Right atrium auricular region (tissue), 2 donors: ENCODE measurements around the gene ZFAND3. TPM values are rescaled to one million over a fixed set of nuclear protein-coding genes. Genes with fewer than 3 reads are reported as not detected.

Experiments used
- DNase-seq: peaks from one replicate; pipeline ENCODE4 v3.0.0-alpha.2; 2019; ENCODE audit warnings: low spot score
- H3K27ac ChIP-seq, 2 donors: fragments of 200-600 bp; sonication (generic); 1 replicate in 1 of 2; 2 replicates in 1 of 2; pipeline ENCODE4 v1.5.1; 2016 to 2019
- H3K27me3 ChIP-seq, 2 donors: fragments of 200-600 bp; sonication (generic); one replicate each; pipeline versions ENCODE4 v1.5.1 to v1.6.0; 2017 to 2019
- H3K36me3 ChIP-seq: fragments of 200-600 bp; sonication (generic); one replicate; pipeline ENCODE4 v1.5.1; 2016
- H3K4me1 ChIP-seq, 2 donors: fragments of 200-600 bp; sonication (generic); one replicate each; pipeline versions ENCODE4 v1.5.1 to v1.6.0; 2017 to 2019
- H3K4me3 ChIP-seq, 2 donors: fragments of 200-600 bp; sonication (generic); 1 replicate in 1 of 2; 2 replicates in 1 of 2; pipeline ENCODE4 v1.5.1; 2017 to 2019; ENCODE audit warnings: mild to moderate bottlenecking in 1 of 2, moderate library complexity in 1 of 2
- H3K9me3 ChIP-seq, 2 donors: fragments of 200-600 bp; sonication (generic); one replicate each; pipeline ENCODE4 v1.5.1; 2019
- CTCF ChIP-seq, 2 donors: fragments of 200-600 bp; sonication (generic); IDR thresholded peaks; one replicate each; pipeline ENCODE4 v1.5.1; 2019; ENCODE audit warnings: antibody characterized with exemption in 2 of 2
- total RNA-seq, 2 donors: library from RNA; depleted of rRNA; stranded (reverse); fragments of >200 nt; gene quantifications; one replicate each; pipeline ENCODE4 v1.1.0, GENCODE V29; 2016

The ZFAND3 gene
- total RNA-seq, 2 donors from 2014 or later = 36.7 to 40.0 TPM

- H3K27me3 ChIP-seq = no peaks in the 10 kb centered on the region
- no peak for TF ChIP-seq CTCF (IDR thresholded peaks at IDR 0.05)
- no peak overlapping the region for H3K4me3 ChIP-seq
- H3K9me3 ChIP-seq = no peaks in the 10 kb centered on the region
- H3K4me1 ChIP-seq = no peaks in the 10 kb centered on the region
- no peak overlapping the region for H3K27ac ChIP-seq
- DNase-seq = no peak
- H3K36me3 ChIP-seq = no peaks in the 10 kb centered on the region
Measured at GRCh38 chr6:38160831-38161230, 341.3 kb downstream of the ZFAND3 start.

GRCh38 chr6:38161331-38161730, 341.8 kb downstream of the ZFAND3 start:
- H3K9me3 ChIP-seq = no peaks in the 10 kb centered on the region
- H3K36me3 ChIP-seq = no peaks in the 10 kb centered on the region
- H3K4me1 ChIP-seq = no peaks in the 10 kb centered on the region
- no peak overlapping the region for H3K4me3 ChIP-seq
- TF ChIP-seq CTCF (IDR thresholded peaks at IDR 0.05) = no peak
- no peak overlapping the region for H3K27ac ChIP-seq
- DNase-seq = no peak
- H3K27me3 ChIP-seq = no peaks in the 10 kb centered on the region

GRCh38 chr6:38161754-38162492, 342.4 kb downstream of the ZFAND3 start:
- Histone ChIP-seq H3K27ac (no peak overlapping the region), H3K4me1 (no peaks in the 10 kb centered on the region), H3K27me3 (no peaks in the 10 kb centered on the region), H3K36me3 (no peaks in the 10 kb centered on the region), H3K9me3 (no peaks in the 10 kb centered on the region), H3K4me3 (no peak overlapping the region)
- DNase-seq = no peak
- TF ChIP-seq CTCF (IDR thresholded peaks at IDR 0.05) = no peak

DNA sequence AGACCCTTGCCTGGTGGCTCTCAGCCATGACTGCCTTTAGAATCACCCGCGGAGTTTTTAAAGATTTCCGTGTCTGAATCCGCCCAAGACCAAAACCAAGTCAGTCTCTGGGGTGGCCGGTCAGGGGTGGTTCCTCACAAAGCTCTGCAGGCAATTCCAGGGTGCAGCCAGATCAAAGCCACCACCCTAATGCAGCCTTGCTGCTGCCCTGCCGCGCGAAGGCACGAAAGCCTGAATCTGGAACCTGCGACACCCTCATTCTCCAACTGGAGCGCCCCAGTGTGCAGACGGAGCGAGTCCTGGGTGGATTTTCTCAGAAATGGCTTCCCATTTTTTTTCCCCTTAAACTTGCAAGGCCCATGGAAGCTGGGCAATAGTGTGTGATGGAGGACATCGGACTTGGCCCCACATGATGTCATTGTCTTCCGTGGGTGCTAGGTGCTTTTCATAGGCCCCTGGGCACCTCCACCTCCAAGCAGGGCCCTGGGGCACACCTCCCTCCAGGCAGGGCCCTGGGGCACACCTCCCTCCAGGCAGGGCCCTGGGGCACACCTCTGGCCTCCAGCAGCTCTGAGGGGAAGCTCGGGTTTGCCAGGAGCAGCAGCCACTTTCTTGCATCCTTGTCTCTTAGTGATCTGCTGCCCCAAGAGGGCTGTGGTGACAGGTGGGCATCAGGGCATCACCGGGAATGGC, 343.1 kb downstream of the ZFAND3 start:
- TF ChIP-seq CTCF (IDR thresholded peaks at IDR 0.05) = no peak
- DNase-seq = no peak
- Histone ChIP-seq H3K27me3 (no peaks in the 10 kb centered on the region), H3K36me3 (no peaks in the 10 kb centered on the region), H3K9me3 (no peaks in the 10 kb centered on the region), H3K27ac (no peak overlapping the region), H3K4me3 (no peak overlapping the region), H3K4me1 (no peaks in the 10 kb centered on the region)

DNA sequence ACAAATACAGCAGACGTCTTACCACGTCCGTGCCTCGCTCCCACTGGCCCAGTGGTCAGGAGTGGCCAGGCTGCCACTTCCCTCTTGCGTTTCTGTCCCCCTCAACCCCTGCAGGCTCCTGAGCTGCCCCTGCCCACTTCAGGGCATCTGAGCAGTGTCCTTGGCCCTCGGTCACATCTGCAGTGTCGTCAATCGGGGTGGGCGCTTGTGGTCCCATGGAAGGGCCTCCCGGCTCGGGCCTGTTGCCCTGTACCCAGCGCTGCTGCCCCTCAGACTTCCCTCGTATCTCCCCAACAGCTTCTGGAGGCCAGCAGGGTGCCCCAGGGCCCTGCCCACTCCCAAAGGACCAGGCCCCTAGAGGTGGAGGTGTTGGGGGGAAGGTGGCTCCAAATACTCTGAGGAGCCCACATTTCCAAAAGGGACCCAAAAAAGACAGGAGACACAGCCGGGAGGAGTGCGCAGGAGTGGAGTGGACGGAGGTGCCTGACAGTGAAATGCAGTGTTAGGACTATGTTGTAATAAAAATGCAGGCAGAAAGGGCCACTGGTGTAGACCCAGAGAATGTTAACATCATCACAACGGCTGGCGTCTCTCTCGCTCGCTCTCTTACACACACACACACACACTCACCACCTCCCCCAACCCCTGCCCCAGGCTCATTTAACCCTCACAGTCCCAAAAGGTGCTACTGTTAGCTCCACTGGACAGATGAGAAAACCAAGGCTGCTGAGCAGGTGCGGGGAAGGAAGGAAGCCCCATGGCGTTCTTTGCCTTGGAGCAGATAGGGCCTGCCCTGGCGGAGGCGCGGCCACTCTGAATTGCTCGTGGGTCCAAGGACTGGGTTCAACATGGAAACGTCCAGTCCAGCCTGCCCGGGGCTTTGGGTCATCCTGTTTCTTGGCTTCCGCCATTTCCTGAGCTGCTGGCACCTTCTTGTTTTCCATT, 343.9 kb downstream of the ZFAND3 start:
- H3K27me3 ChIP-seq = no peaks in the 10 kb centered on the region
- no peak for DNase-seq
- H3K4me3 ChIP-seq = no peak overlapping the region
- H3K9me3 ChIP-seq = no peaks in the 10 kb centered on the region
- H3K27ac ChIP-seq = no peak overlapping the region
- no peak for TF ChIP-seq CTCF (IDR thresholded peaks at IDR 0.05)
- H3K4me1 ChIP-seq = no peaks in the 10 kb centered on the region
- no peaks in the 10 kb centered on the region for H3K36me3 ChIP-seq
